Lung (tissue), 12 donors: ENCODE results near the gene LRRC47. TPM values are rescaled to one million over a fixed set of nuclear protein-coding genes. Genes with fewer than 3 reads are reported as not detected.

ENCODE experiments used
- ATAC-seq: fragments of 200-7000 bp; cut with Tn5 transposase; one replicate; pipeline ENCODE4 v1.9.1; 2020; ENCODE audit warnings: moderate number of reproducible peaks; ENCODE audit not compliant: insufficient read depth, low FRiP score
- DNase-seq, 3 donors: peaks; one replicate each; pipeline ENCODE4 v3.0.0-alpha.2; 2013 to 2017
- H3K27ac ChIP-seq, 2 donors: one replicate each; pipeline ENCODE4 v1.5.1; 2013; ENCODE audit warnings: mild to moderate bottlenecking in 2 of 2, moderate library complexity in 2 of 2, control low read depth in 1 of 2, inconsistent platforms in 1 of 2, low read depth in 1 of 2, low read length in 1 of 2
- H3K27me3 ChIP-seq, 3 donors: one replicate each; pipeline ENCODE4 v1.5.1; 2013; ENCODE audit warnings: low read length in 2 of 3; ENCODE audit not compliant: control insufficient read depth in 3 of 3, insufficient read depth in 3 of 3
- H3K36me3 ChIP-seq, 4 donors: one replicate each; pipeline ENCODE4 v1.5.1; 2013; ENCODE audit warnings: low read length in 4 of 4, mild to moderate bottlenecking in 1 of 4, moderate library complexity in 1 of 4; ENCODE audit not compliant: control insufficient read depth in 4 of 4, insufficient read depth in 4 of 4
- H3K4me1 ChIP-seq, 5 donors: one replicate each; pipeline ENCODE4 v1.5.1; 2013; ENCODE audit warnings: low read length in 5 of 5, mild to moderate bottlenecking in 2 of 5, moderate library complexity in 1 of 5; ENCODE audit not compliant: control insufficient read depth in 5 of 5, insufficient read depth in 5 of 5
- H3K4me3 ChIP-seq: one replicate; pipeline ENCODE4 v1.5.1; 2013; ENCODE audit warnings: mild to moderate bottlenecking, control low read depth, moderate library complexity
- H3K9ac ChIP-seq, 2 donors: one replicate each; pipeline ENCODE4 v1.5.1; 2013; ENCODE audit warnings: low read length in 2 of 2, control low read depth in 1 of 2; ENCODE audit not compliant: insufficient read depth in 1 of 2
- H3K9me3 ChIP-seq, 4 donors: one replicate each; pipeline ENCODE4 v1.5.1; 2013; ENCODE audit warnings: low read length in 3 of 4, mild to moderate bottlenecking in 1 of 4, moderate library complexity in 1 of 4; ENCODE audit not compliant: control insufficient read depth in 4 of 4, insufficient read depth in 3 of 4
- CTCF ChIP-seq: IDR thresholded peaks from 2 replicates; pipeline ENCODE4 v1.5.1; 2012; ENCODE audit warnings: mild to moderate bottlenecking; ENCODE audit errors: control extremely low read depth, extremely low read depth
- WGBS, 2 donors: extraction: QIAGEN DNeasy Blood & Tissue Kit; methylation state at CpG; one replicate each; pipeline ENCODE4 v1.1.7; 2013; 5-methylcytosine and 5-hydroxymethylcytosine counted together
- polyA plus RNA-seq, 2 donors: library from polyadenylated mRNA; stranded (reverse); fragments of 200-250 nt; gene quantifications; one replicate each; pipeline ENCODE4 v1.2.1, GENCODE V29; 2013
- total RNA-seq, 2 donors: library from RNA; depleted of rRNA in 1 of 2; stranded (reverse); fragments of >200 nt in 1 of 2; gene quantifications; one replicate each; pipeline ENCODE4 v1.2.1, GENCODE V29; 2014 to 2021
- donor health status: control.
- donor health status: control.
- donor health status: Bipolar disorder and iron deficiency.
- donor health status: healthy.
- donor health status: DM: yes; HTN: yes; CAD: no.

The LRRC47 gene
- total and polyA plus RNA-seq, 4 donors: 14.4 to 33.9 (median 20.5) TPM

GRCh38 chr1:3759164-3759563 is 37.1 kb downstream of the LRRC47 start:
- DNase-seq: no peak
- H3K9ac ChIP-seq: no peak overlapping the region
- H3K36me3 ChIP-seq: no peaks in the 10 kb centered on the region
- H3K9me3 ChIP-seq: no peaks in the 10 kb centered on the region
- no peaks in the 10 kb centered on the region for H3K27me3 ChIP-seq
- no peak for ATAC-seq
- no peak overlapping the region for H3K27ac ChIP-seq
- H3K4me3 ChIP-seq: no peak overlapping the region
- WGBS, 2 donors: 90 to 94% methylated on average over 6 of the region's 6 CpGs
- TF ChIP-seq CTCF: no peak
- no peaks in the 10 kb centered on the region for H3K4me1 ChIP-seq

- DNase-seq: no peak
- no peaks in the 10 kb centered on the region for H3K4me1 ChIP-seq
- H3K27ac ChIP-seq: no peak overlapping the region
- H3K4me3 ChIP-seq: no peak overlapping the region
- H3K36me3 ChIP-seq: no peaks in the 10 kb centered on the region
- no peaks in the 10 kb centered on the region for H3K9me3 ChIP-seq
- TF ChIP-seq CTCF: no peak
- no peak for ATAC-seq
- no peak overlapping the region for H3K9ac ChIP-seq
- WGBS, 2 donors: 76 to 90% methylated on average over 21 of the region's 21 CpGs
- H3K27me3 ChIP-seq: no peaks in the 10 kb centered on the region
These were observed 39.9 kb downstream of the LRRC47 start for GRCh38 chr1:3756394-3756793.

GRCh38 chr1:3753656-3754454 is 42.4 kb downstream of the LRRC47 start:
- DNase-seq: no peak
- no peak overlapping the region for H3K9ac ChIP-seq
- H3K4me3 ChIP-seq: no peak overlapping the region
- no peak overlapping the region for H3K27ac ChIP-seq
- ATAC-seq: no peak
- H3K9me3 ChIP-seq: no peaks in the 10 kb centered on the region
- H3K27me3 ChIP-seq: peaks cover 0 to 4% (median 0%) of the 10 kb centered on the region in 3 donors
- H3K36me3 ChIP-seq: no peaks in the 10 kb centered on the region
- WGBS, 2 donors: 83 to 90% methylated on average over 20 of the region's 20 CpGs
- no peak for TF ChIP-seq CTCF
- H3K4me1 ChIP-seq: no peaks in the 10 kb centered on the region
